ENCODE data around the gene MRPS34.

GRCh38 chr16:1810536-1810935 lies 37.6 kb upstream of the MRPS34 start:
- no peak for TF ChIP-seq POLR2A (IDR thresholded peaks at IDR 0.05; ENCODE audit: low read depth, low read length)
- no peak for TF ChIP-seq FOXK2 (IDR thresholded peaks at IDR 0.05)

All from GM12878 (cell line).